HG02970 (cell line): ENCODE results near the gene ZNF790.

Experiments used
- ATAC-seq: cut with Tn5 transposase; IDR thresholded peaks from one replicate; pipeline ENCODE4 v1.9.1; 2021; ENCODE audit warnings: mild to moderate bottlenecking, moderate library complexity, moderate number of reproducible peaks; ENCODE audit not compliant: unreplicated experiment, low FRiP score

ZNF790 gene

DNA sequence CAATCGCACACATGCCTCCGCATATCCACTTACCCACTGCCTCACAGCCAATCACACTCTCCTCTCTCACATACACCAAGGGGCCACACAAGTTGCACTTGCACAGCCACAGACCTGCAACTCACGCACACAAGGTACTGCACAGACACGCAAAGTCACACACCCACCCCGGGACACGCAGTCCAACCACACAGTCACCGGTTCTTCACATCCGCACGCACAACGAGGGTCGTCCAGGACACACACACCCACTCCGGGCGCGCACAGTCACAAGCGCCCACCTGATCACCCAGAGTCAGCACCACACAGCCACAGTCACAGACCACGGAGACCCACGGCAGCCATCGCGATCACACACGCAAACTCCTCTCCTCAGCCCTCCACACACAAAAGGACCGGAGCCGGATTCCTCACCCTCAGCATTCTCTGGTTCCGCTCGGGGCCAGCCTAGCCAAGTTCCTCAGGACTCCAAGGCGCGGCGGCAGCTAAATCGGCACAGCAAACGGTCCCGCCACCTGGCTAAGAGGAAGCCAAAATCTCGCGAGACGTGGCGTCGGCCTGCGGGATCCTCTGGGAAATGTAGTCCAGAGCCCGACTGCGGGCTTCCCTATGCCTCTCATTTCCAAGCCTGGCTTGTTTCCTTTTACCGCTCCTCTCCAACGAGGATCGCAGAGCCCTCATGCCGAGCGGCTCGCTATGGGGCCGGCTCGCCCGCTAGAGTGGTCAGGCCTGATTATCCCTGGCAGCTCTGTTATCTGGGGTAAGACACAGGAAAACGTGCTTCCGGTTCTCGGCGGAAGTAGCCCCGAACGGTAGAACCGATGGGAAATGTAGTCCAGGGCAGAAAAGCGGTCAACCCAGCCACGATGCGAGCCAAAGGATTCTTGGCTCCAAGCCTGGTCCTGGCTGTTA lies 65.6 kb downstream of the ZNF790 start, which contains the start of gene ZNF850:
ZNF850 (minus strand) TSS at position 497 of the 912 bp plus-strand sequence. CDS start 10,201 bp downstream, outside the sequence.
- peak; percentile 95 for ATAC-seq

DNA sequence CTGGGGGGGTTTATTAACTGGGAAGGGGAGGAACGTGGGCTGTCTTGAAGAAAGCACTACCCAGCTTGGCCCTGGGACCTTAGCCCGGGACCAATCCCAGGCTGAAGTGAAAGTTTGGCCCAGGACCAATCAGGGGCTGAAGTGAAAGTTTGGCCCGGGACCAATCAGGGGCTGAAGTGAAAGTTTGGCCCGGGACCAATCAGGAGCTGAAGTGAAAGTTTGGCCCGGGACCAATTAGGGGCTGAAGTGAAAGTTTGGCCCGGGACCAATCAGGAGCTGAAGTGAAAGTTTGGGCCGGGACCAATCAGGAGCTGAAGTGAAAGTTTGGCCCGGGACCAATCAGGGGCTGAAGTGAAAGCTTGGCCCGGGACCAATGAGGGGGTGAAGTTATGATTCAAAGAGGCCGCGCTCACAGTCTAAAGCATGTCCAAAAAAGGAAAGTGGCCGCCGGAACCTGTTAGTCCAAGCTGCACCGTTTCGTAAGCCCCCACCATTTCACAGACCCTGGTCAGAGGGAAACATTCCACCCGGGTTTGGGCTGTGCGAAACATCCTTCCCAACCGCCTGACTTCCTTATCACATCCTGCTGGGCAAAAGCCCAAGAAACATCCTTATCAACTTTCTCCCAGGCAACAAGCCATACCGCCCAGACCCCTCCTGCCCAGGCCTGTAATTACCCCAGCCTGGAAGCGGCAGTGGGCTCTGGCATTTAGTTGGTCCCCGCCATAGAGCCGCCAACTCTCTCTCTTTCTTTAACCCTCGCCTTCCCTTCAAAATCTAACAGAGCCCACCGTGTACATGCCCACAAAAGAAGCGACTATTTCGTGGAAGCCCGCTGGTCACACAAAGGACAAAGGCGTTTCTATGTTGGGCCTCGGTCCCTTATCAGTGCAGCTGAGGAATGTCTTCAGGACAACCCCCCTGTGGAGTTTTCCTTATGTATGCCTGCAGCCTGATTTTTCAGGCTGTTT lies 66.6 kb downstream of the ZNF790 start:
- ATAC-seq, result no peak
